Astrocyte (in vitro differentiated cells and primary cell): ENCODE measurements around the gene SEPSECS. TPM values are rescaled to one million over a fixed set of nuclear protein-coding genes. Genes with fewer than 3 reads are reported as not detected.

ENCODE experiments used
- DNase-seq: peaks from one replicate; pipeline ENCODE4 v3.0.0-alpha.2; 2010; ENCODE audit warnings: low read depth
- FAIRE-seq: peaks from 2 replicates; lab custom pipeline; 2011; peaks lifted over from hg19 to GRCh38; lab: Jason Lieb, UNC
- H2AFZ ChIP-seq: 2 replicates; pipeline ENCODE4 v1.6.0; 2012; ENCODE audit warnings: low read depth, low read length, inconsistent platforms
- H3K27ac ChIP-seq: 2 replicates; pipeline ENCODE4 v1.5.1; 2011; ENCODE audit warnings: low read depth, low read length, inconsistent platforms
- H3K27me3 ChIP-seq: 2 replicates; pipeline ENCODE4 v1.6.0; 2011; ENCODE audit warnings: low read length, inconsistent platforms; ENCODE audit not compliant: insufficient read depth
- H3K36me3 ChIP-seq: 2 replicates; pipeline ENCODE4 v1.5.1; 2011; ENCODE audit warnings: low read length, inconsistent platforms; ENCODE audit not compliant: insufficient read depth
- H3K4me1 ChIP-seq: 2 replicates; pipeline ENCODE4 v1.5.1; 2011; ENCODE audit warnings: low read length, inconsistent platforms; ENCODE audit not compliant: insufficient read depth
- H3K4me2 ChIP-seq: 2 replicates; pipeline ENCODE4 v1.6.0; 2012; ENCODE audit warnings: low read length, inconsistent platforms
- H3K4me3 ChIP-seq: 2 replicates; pipeline ENCODE4 v1.5.1; 2011; ENCODE audit warnings: low read depth, mild to moderate bottlenecking, low read length, inconsistent platforms; ENCODE audit not compliant: insufficient read depth
- H3K79me2 ChIP-seq: 2 replicates; pipeline ENCODE4 v1.6.0; 2012; ENCODE audit warnings: mild to moderate bottlenecking, low read length, inconsistent platforms; ENCODE audit not compliant: insufficient read depth
- H3K9ac ChIP-seq: 2 replicates; pipeline ENCODE4 v1.6.0; 2012; ENCODE audit warnings: mild to moderate bottlenecking, low read length, inconsistent platforms
- H3K9me3 ChIP-seq: 2 replicates; pipeline ENCODE4 v1.5.1; 2012; ENCODE audit warnings: low read depth, mild to moderate bottlenecking, low read length, inconsistent platforms; ENCODE audit not compliant: insufficient read depth
- H4K20me1 ChIP-seq: 2 replicates; pipeline ENCODE4 v1.6.0; 2012; ENCODE audit warnings: low read length, inconsistent platforms; ENCODE audit not compliant: insufficient read depth
- H3K27ac Mint-ChIP-seq: one replicate; pipeline ENCODE4 v1.8.0; 2021; ENCODE audit warnings: mild to moderate bottlenecking, mixed read lengths; ENCODE audit not compliant: unreplicated experiment
- H3K27me3 Mint-ChIP-seq: one replicate; pipeline ENCODE4 v1.8.0; 2021; ENCODE audit warnings: low read depth, mixed read lengths; ENCODE audit not compliant: unreplicated experiment
- H3K36me3 Mint-ChIP-seq: one replicate; pipeline ENCODE4 v1.8.0; 2021; ENCODE audit warnings: low read depth, mixed read lengths; ENCODE audit not compliant: unreplicated experiment
- H3K4me1 Mint-ChIP-seq: one replicate; pipeline ENCODE4 v1.8.0; 2021; ENCODE audit warnings: low read depth, mixed read lengths; ENCODE audit not compliant: unreplicated experiment
- H3K4me3 Mint-ChIP-seq: one replicate; pipeline ENCODE4 v1.8.0; 2021; ENCODE audit warnings: mild to moderate bottlenecking, moderate library complexity, mixed read lengths; ENCODE audit not compliant: unreplicated experiment
- H3K9me3 Mint-ChIP-seq: one replicate; pipeline ENCODE4 v1.8.0; 2021; ENCODE audit warnings: mild to moderate bottlenecking, mixed read lengths; ENCODE audit not compliant: unreplicated experiment
- CTCF ChIP-seq: IDR thresholded peaks from 2 replicates; pipeline ENCODE4 v1.5.1; 2011; ENCODE audit warnings: low read depth, mild to moderate bottlenecking, inconsistent platforms, low read length, moderate library complexity; ENCODE audit not compliant: insufficient read depth
- EZH2 ChIP-seq: IDR thresholded peaks from 2 replicates; pipeline ENCODE4 v1.6.1; 2012; ENCODE audit warnings: mild to moderate bottlenecking, low read length, inconsistent platforms; ENCODE audit not compliant: insufficient read depth
- total RNA-seq: library from RNA; stranded (reverse); gene quantifications from 2 replicates; pipeline ENCODE4 v1.2.1, GENCODE V29; 2021

Gene SEPSECS
- total RNA-seq, 1 donor from 2014 or later = 4.2 TPM

DNA sequence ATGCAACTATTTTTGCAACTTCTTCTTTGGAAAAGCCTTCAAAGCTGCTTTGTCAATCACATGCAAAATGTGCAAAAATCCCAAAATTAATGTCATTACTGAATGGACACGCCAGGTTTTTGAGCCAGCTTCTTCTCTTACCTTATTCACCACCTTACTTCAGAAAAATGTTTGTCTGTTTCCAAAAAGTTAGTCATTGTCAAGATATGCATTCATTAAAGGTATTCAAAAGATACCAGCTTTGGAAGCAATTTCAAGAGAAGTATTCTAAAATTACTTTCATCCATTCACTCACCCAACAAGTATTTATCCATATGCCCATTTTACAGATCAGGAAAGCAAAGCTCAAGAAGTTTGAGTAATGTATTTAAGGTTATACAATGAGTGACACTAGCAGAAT, 2.3 kb upstream of the SEPSECS start:
- H3K79me2 ChIP-seq = no peaks in the 10 kb centered on the region
- no peak overlapping the region for H2AFZ ChIP-seq
- H3K4me1 ChIP-seq = peaks cover 14% of the 10 kb centered on the region
- TF ChIP-seq EZH2 = no peak
- TF ChIP-seq CTCF = no peak
- DNase-seq (no peak), FAIRE-seq (no peak)
- no peaks in the 10 kb centered on the region for H4K20me1 ChIP-seq
- no peak overlapping the region for H3K9ac ChIP-seq
- no peak overlapping the region for H3K4me3 Mint-ChIP-seq
- no peak overlapping the region for H3K27ac ChIP-seq
- H3K4me1 Mint-ChIP-seq = peaks cover 8% of the 10 kb centered on the region
- no peaks in the 10 kb centered on the region for H3K36me3 ChIP-seq
- no peak overlapping the region for H3K27ac Mint-ChIP-seq
- H3K4me3 ChIP-seq = no peak overlapping the region
- no peaks in the 10 kb centered on the region for H3K27me3 Mint-ChIP-seq
- peaks cover 6% of the 10 kb centered on the region for H3K36me3 Mint-ChIP-seq
- no peaks in the 10 kb centered on the region for H3K27me3 ChIP-seq
- H3K9me3 ChIP-seq = no peaks in the 10 kb centered on the region
- peak overlapping the region; percentile 89 for H3K4me2 ChIP-seq
- H3K9me3 Mint-ChIP-seq = no peaks in the 10 kb centered on the region

GRCh38 chr4:25161593-25161950, 1.3 kb upstream of the SEPSECS start:
- H2AFZ ChIP-seq = peak overlapping the region; percentile 98
- H3K9ac ChIP-seq = peak overlapping the region; percentile 96
- H3K36me3 Mint-ChIP-seq = peaks cover 5% of the 10 kb centered on the region
- H3K9me3 ChIP-seq = no peaks in the 10 kb centered on the region
- peaks cover 14% of the 10 kb centered on the region for H3K4me1 ChIP-seq
- H3K27me3 Mint-ChIP-seq = no peaks in the 10 kb centered on the region
- TF ChIP-seq CTCF (no peak), EZH2 (no peak)
- H4K20me1 ChIP-seq = no peaks in the 10 kb centered on the region
- no peaks in the 10 kb centered on the region for H3K36me3 ChIP-seq
- peak overlapping the region; percentile 89 for H3K4me2 ChIP-seq
- H3K9me3 Mint-ChIP-seq = no peaks in the 10 kb centered on the region
- H3K79me2 ChIP-seq = no peaks in the 10 kb centered on the region
- peak; percentile 27 for DNase-seq
- peaks cover 8% of the 10 kb centered on the region for H3K4me1 Mint-ChIP-seq
- H3K27ac ChIP-seq = peak overlapping the region; percentile 96
- no peaks in the 10 kb centered on the region for H3K27me3 ChIP-seq
- peak overlapping the region; percentile 88 for H3K4me3 ChIP-seq
- peak overlapping the region; percentile 13 for H3K27ac Mint-ChIP-seq
- FAIRE-seq = no peak
- H3K4me3 Mint-ChIP-seq = peak overlapping the region; percentile 87

DNA sequence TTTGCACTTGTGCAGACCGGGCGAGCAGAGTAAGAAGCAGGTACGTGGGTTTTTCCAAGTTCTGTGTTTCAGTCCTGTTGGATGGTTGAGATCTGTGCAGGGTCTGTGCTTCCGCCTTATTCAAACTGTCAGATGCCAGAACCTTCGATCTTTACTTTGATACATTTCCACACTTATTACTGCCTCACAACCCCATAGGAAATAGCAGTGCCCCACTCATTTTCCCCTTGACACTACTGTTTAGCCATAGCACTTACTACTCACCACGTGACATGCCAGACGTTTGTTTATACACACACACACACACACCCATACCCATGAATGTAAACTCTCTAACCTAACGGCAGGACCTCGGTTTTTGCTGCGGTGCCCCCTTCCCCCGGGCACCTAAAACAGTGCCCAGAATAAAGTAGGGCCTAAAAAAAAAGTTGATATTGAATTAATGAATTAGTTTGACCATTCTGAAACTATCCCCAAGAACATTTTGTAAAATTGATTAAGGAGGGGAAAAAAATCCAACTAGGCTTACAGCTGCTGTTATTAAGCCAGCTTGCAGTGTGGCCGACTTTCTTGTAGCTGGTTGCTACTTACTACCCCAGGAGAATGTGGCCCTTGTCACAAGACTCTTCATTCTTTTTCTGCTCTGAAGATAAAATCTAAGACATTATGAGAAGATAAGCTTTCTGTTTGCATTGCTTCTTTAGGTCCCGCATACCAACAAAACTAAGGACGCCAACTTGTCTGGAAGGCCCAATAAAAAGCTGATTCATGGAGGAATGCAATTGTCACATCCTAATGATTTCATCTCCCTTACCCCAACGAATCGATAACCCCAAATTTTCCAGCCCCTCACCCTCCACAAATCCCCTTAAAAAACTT, 704 bp upstream of the SEPSECS start:
- no peak for FAIRE-seq
- H3K4me3 Mint-ChIP-seq = peak overlapping the region; percentile 87
- Histone ChIP-seq H3K9ac (peak overlapping the region; percentile 96), H3K27ac (peak overlapping the region; percentile 96), H3K79me2 (no peaks in the 10 kb centered on the region), H4K20me1 (no peaks in the 10 kb centered on the region), H3K9me3 (no peaks in the 10 kb centered on the region), H2AFZ (peak overlapping the region; percentile 98), H3K36me3 (no peaks in the 10 kb centered on the region), H3K4me2 (peak overlapping the region; percentile 89), H3K4me3 (peak overlapping the region; percentile 88), H3K27me3 (no peaks in the 10 kb centered on the region), H3K4me1 (peaks cover 14% of the 10 kb centered on the region)
- H3K4me1 Mint-ChIP-seq = peaks cover 8% of the 10 kb centered on the region
- TF ChIP-seq CTCF = no peak
- no peaks in the 10 kb centered on the region for H3K27me3 Mint-ChIP-seq
- no peaks in the 10 kb centered on the region for H3K9me3 Mint-ChIP-seq
- H3K36me3 Mint-ChIP-seq = peaks cover 2% of the 10 kb centered on the region
- H3K27ac Mint-ChIP-seq = peak overlapping the region; percentile 13
- no peak for DNase-seq
